H1 (cell line): Measurements from ENCODE around the gene CNNM4. TPM values are rescaled to one million over a fixed set of nuclear protein-coding genes. Genes with fewer than 3 reads are reported as not detected.

ENCODE experiments used
- GABPA ChIP-seq: IDR thresholded peaks from 2 replicates; pipeline ENCODE4 v1.6.1; 2011; ENCODE audit warnings: mild to moderate bottlenecking, low read length, moderate library complexity, borderline replicate concordance; ENCODE audit not compliant: insufficient read depth
- polyA plus RNA-seq, 7 experiments: library from polyadenylated mRNA; depleted of rRNA in 3 of 7; stranded (reverse) in 5 of 7; unstranded in 2 of 7; fragments of >200 nt in 5 of 7; fragments of 200-250 nt in 2 of 7; gene quantifications; 1 replicate in 5 of 7; 2 replicates in 1 of 7; 4 replicates in 1 of 7; pipeline versions ENCODE4 v1.2.1 to v1.2.3, GENCODE V29; 2011 to 2013; ENCODE audit warnings: missing spikeins in 2 of 7, mixed read lengths in 2 of 7
- total RNA-seq: library from RNA; stranded (reverse); fragmentation: NEBNext Ultra II Directional; extraction: Animal tissue kit (Norgen Biotek cat#: 25700); gene quantifications from 2 replicates; pipeline ENCODE4 v1.2.1, GENCODE V29; 2021

CNNM4 gene
- total and polyA plus RNA-seq, 2 of the 8 experiments (the other 6 are each of a cell fraction or from before 2014, with no cell fraction given), result 10.3 to 11.0 TPM

GRCh38 chr2:96821113-96821675 lies 60.5 kb downstream of the CNNM4 start (continued):
- TF ChIP-seq GABPA, result no peak
